H1 (cell line): ENCODE results near the gene ALDH3B1. TPM values are rescaled to one million over a fixed set of nuclear protein-coding genes. Genes with fewer than 3 reads are reported as not detected.

Experiments
- NRF1 ChIP-seq: IDR thresholded peaks from 2 replicates; pipeline ENCODE4 v1.6.1; 2011; ENCODE audit warnings: mild to moderate bottlenecking, low read depth, low read length, improper control_type of control experiment
- SP2 ChIP-seq: IDR thresholded peaks from 2 replicates; pipeline ENCODE4 v1.6.1; 2012; ENCODE audit warnings: mild to moderate bottlenecking, low read length, inconsistent platforms
- polyA plus RNA-seq, 7 experiments: library from polyadenylated mRNA; depleted of rRNA in 3 of 7; stranded (reverse) in 5 of 7; unstranded in 2 of 7; fragments of >200 nt in 5 of 7; fragments of 200-250 nt in 2 of 7; gene quantifications; 1 replicate in 5 of 7; 2 replicates in 1 of 7; 4 replicates in 1 of 7; pipeline versions ENCODE4 v1.2.1 to v1.2.3, GENCODE V29; 2011 to 2013; ENCODE audit warnings: missing spikeins in 2 of 7, mixed read lengths in 2 of 7
- total RNA-seq: library from RNA; stranded (reverse); fragmentation: NEBNext Ultra II Directional; extraction: Animal tissue kit (Norgen Biotek cat#: 25700); gene quantifications from 2 replicates; pipeline ENCODE4 v1.2.1, GENCODE V29; 2021
- TF ChIP-seq, protein P1 (sequence below): fragments of 300-600 bp; sonication (generic); IDR thresholded peaks from 2 replicates; pipeline ENCODE4 v1.7.1; 2012; ENCODE audit warnings: low read length, moderate library complexity, mild to moderate bottlenecking, inconsistent platforms; ENCODE audit not compliant: insufficient replicate concordance

ALDH3B1 gene
- total and polyA plus RNA-seq, 2 of the 8 experiments (the other 6 are each of a cell fraction or from before 2014, with no cell fraction given) = 0.32 to 0.47 TPM

GRCh38 chr11:68043349-68044144 lies 33.4 kb downstream of the ALDH3B1 start (continued):
- TF ChIP-seq, protein P1, sequence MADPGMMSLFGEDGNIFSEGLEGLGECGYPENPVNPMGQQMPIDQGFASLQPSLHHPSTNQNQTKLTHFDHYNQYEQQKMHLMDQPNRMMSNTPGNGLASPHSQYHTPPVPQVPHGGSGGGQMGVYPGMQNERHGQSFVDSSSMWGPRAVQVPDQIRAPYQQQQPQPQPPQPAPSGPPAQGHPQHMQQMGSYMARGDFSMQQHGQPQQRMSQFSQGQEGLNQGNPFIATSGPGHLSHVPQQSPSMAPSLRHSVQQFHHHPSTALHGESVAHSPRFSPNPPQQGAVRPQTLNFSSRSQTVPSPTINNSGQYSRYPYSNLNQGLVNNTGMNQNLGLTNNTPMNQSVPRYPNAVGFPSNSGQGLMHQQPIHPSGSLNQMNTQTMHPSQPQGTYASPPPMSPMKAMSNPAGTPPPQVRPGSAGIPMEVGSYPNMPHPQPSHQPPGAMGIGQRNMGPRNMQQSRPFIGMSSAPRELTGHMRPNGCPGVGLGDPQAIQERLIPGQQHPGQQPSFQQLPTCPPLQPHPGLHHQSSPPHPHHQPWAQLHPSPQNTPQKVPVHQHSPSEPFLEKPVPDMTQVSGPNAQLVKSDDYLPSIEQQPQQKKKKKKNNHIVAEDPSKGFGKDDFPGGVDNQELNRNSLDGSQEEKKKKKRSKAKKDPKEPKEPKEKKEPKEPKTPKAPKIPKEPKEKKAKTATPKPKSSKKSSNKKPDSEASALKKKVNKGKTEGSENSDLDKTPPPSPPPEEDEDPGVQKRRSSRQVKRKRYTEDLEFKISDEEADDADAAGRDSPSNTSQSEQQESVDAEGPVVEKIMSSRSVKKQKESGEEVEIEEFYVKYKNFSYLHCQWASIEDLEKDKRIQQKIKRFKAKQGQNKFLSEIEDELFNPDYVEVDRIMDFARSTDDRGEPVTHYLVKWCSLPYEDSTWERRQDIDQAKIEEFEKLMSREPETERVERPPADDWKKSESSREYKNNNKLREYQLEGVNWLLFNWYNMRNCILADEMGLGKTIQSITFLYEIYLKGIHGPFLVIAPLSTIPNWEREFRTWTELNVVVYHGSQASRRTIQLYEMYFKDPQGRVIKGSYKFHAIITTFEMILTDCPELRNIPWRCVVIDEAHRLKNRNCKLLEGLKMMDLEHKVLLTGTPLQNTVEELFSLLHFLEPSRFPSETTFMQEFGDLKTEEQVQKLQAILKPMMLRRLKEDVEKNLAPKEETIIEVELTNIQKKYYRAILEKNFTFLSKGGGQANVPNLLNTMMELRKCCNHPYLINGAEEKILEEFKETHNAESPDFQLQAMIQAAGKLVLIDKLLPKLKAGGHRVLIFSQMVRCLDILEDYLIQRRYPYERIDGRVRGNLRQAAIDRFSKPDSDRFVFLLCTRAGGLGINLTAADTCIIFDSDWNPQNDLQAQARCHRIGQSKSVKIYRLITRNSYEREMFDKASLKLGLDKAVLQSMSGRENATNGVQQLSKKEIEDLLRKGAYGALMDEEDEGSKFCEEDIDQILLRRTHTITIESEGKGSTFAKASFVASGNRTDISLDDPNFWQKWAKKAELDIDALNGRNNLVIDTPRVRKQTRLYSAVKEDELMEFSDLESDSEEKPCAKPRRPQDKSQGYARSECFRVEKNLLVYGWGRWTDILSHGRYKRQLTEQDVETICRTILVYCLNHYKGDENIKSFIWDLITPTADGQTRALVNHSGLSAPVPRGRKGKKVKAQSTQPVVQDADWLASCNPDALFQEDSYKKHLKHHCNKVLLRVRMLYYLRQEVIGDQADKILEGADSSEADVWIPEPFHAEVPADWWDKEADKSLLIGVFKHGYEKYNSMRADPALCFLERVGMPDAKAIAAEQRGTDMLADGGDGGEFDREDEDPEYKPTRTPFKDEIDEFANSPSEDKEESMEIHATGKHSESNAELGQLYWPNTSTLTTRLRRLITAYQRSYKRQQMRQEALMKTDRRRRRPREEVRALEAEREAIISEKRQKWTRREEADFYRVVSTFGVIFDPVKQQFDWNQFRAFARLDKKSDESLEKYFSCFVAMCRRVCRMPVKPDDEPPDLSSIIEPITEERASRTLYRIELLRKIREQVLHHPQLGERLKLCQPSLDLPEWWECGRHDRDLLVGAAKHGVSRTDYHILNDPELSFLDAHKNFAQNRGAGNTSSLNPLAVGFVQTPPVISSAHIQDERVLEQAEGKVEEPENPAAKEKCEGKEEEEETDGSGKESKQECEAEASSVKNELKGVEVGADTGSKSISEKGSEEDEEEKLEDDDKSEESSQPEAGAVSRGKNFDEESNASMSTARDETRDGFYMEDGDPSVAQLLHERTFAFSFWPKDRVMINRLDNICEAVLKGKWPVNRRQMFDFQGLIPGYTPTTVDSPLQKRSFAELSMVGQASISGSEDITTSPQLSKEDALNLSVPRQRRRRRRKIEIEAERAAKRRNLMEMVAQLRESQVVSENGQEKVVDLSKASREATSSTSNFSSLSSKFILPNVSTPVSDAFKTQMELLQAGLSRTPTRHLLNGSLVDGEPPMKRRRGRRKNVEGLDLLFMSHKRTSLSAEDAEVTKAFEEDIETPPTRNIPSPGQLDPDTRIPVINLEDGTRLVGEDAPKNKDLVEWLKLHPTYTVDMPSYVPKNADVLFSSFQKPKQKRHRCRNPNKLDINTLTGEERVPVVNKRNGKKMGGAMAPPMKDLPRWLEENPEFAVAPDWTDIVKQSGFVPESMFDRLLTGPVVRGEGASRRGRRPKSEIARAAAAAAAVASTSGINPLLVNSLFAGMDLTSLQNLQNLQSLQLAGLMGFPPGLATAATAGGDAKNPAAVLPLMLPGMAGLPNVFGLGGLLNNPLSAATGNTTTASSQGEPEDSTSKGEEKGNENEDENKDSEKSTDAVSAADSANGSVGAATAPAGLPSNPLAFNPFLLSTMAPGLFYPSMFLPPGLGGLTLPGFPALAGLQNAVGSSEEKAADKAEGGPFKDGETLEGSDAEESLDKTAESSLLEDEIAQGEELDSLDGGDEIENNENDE = no peak
- no peak for TF ChIP-seq NRF1
- no peak for TF ChIP-seq SP2
